Uterus (tissue), 4 donors: ENCODE measurements around the gene NOL3. TPM values are rescaled to one million over a fixed set of nuclear protein-coding genes. Genes with fewer than 3 reads are reported as not detected.
A peak's percentile ranks its signal among the peaks of the same experiment; 100 is the strongest.

ENCODE experiments used
- DNase-seq, 2 donors: peaks; one replicate each; pipeline ENCODE4 v3.0.0-alpha.2; 2019 to 2020
- H3K27ac ChIP-seq, 2 donors: fragments of 200-600 bp; sonication (generic); 1 replicate in 1 of 2; 2 replicates in 1 of 2; pipeline ENCODE4 v1.5.1; 2016 to 2018
- H3K27me3 ChIP-seq, 2 donors: fragments of 200-600 bp; sonication (generic); one replicate each; pipeline ENCODE4 v1.5.1; 2018 to 2019; ENCODE audit warnings: control low read depth in 1 of 2
- H3K36me3 ChIP-seq, 2 donors: fragments of 200-600 bp; sonication (generic); one replicate each; pipeline ENCODE4 v1.5.1; 2019; ENCODE audit warnings: control low read depth in 1 of 2
- H3K4me1 ChIP-seq, 2 donors: fragments of 200-600 bp; sonication (generic); one replicate each; pipeline ENCODE4 v1.5.1; 2018 to 2019; ENCODE audit warnings: control low read depth in 1 of 2
- H3K4me3 ChIP-seq, 2 donors: fragments of 200-600 bp; sonication (generic); 1 replicate in 1 of 2; 2 replicates in 1 of 2; pipeline ENCODE4 v1.5.1; 2018 to 2019; ENCODE audit warnings: mild to moderate bottlenecking in 1 of 2
- H3K9me3 ChIP-seq, 2 donors: fragments of 200-600 bp; sonication (generic); one replicate each; pipeline ENCODE4 v1.5.1; 2019; ENCODE audit warnings: control low read depth in 1 of 2
- POLR2A ChIP-seq, 2 donors: fragments of 450-650 bp; IDR thresholded peaks; one replicate each; pipeline ENCODE4 v1.6.1; 2016; ENCODE audit warnings: antibody characterized with exemption in 2 of 2, mild to moderate bottlenecking in 1 of 2, moderate library complexity in 1 of 2
- intact Hi-C: fragments of 100-400 bp; cut with DNase I; formaldehyde crosslinking; loops from one replicate; pipeline ENCODE4 v1.15.1; 2023; ENCODE audit warnings: low total_unique reads
- total RNA-seq, 4 donors: library from RNA; depleted of rRNA in 3 of 4; stranded (reverse); fragments of >200 nt in 3 of 4; gene quantifications; one replicate each; pipeline versions ENCODE4 v1.1.0 to v1.2.4, GENCODE V29; 2014 to 2023
- TF ChIP-seq, protein P1 (sequence below), 4 experiments: fragments of 200-600 bp in 2 of 4; fragments of 450-650 bp in 2 of 4; sonication (generic) in 2 of 4; IDR thresholded peaks; one replicate each; pipeline ENCODE4 v1.5.1; 2016 to 2019; ENCODE audit warnings: antibody characterized with exemption in 4 of 4, mild to moderate bottlenecking in 2 of 4, moderate library complexity in 1 of 4
- donor health status: DM: yes; HTN: yes; CAD: no.

The NOL3 gene
- total RNA-seq, 4 donors from 2014 or later: 3.3 to 29.7 (median 17.0) TPM

DNA sequence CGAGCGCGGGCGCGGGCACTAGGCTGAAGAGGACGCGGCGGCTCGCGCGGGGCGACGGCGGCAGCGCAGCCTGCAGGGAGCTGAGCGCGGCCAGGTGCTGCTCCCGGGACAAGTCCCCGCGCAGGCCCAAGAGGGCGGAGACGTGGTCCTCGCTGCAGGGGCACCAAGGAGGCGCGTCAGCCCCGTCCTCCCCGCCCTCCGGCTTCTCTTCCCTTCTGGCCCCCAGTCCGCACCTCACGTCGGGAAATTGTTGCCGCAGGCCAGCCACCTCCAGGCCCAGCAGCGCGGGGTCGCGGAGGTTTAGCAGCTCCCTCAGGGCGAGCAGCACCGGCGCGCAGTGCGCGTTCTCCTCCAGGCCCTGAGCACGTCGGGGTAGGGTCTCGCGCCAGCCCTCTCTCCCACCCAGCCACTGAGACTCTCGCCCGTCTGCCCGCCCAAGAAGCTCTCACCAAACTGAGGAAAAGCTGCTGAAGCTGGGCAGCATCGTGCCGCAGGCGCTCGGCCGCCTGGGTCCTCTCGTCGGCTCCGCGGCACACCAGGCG is 14.2 kb downstream of the NOL3 start:
- Histone ChIP-seq H3K27me3 (no peaks in the 10 kb centered on the region), H3K27ac (peak overlapping the region; percentile 97 to 98), H3K4me1 (peaks cover 0 to 9% of the 10 kb centered on the region in 2 donors), H3K4me3 (peak overlapping the region; percentile 80 to 84), H3K9me3 (no peaks in the 10 kb centered on the region), H3K36me3 (no peaks in the 10 kb centered on the region)
- intact Hi-C loops: no loop called here
- no peak for DNase-seq
- TF ChIP-seq POLR2A (IDR thresholded peaks at IDR 0.05): no peak
- TF ChIP-seq, protein P1, sequence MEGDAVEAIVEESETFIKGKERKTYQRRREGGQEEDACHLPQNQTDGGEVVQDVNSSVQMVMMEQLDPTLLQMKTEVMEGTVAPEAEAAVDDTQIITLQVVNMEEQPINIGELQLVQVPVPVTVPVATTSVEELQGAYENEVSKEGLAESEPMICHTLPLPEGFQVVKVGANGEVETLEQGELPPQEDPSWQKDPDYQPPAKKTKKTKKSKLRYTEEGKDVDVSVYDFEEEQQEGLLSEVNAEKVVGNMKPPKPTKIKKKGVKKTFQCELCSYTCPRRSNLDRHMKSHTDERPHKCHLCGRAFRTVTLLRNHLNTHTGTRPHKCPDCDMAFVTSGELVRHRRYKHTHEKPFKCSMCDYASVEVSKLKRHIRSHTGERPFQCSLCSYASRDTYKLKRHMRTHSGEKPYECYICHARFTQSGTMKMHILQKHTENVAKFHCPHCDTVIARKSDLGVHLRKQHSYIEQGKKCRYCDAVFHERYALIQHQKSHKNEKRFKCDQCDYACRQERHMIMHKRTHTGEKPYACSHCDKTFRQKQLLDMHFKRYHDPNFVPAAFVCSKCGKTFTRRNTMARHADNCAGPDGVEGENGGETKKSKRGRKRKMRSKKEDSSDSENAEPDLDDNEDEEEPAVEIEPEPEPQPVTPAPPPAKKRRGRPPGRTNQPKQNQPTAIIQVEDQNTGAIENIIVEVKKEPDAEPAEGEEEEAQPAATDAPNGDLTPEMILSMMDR (IDR thresholded peaks at IDR 0.05): no peak

- DNase-seq: peak; percentile 92 to 93
- Histone ChIP-seq H3K4me1 (peaks cover 0 to 9% of the 10 kb centered on the region in 2 donors), H3K27ac (no peak overlapping the region), H3K27me3 (no peaks in the 10 kb centered on the region), H3K36me3 (no peaks in the 10 kb centered on the region), H3K9me3 (no peaks in the 10 kb centered on the region), H3K4me3 (peak overlapping the region in 1 of 2 donors; percentile 84)
- no peak for TF ChIP-seq POLR2A (IDR thresholded peaks at IDR 0.05)
- TF ChIP-seq, protein P1 (IDR thresholded peaks at IDR 0.05): peak; percentile 83 to 94 (median 88)
- intact Hi-C loops: no loop called here
Observed at GRCh38 chr16:67184995-67185650, 14.8 kb downstream of the NOL3 start.

DNA sequence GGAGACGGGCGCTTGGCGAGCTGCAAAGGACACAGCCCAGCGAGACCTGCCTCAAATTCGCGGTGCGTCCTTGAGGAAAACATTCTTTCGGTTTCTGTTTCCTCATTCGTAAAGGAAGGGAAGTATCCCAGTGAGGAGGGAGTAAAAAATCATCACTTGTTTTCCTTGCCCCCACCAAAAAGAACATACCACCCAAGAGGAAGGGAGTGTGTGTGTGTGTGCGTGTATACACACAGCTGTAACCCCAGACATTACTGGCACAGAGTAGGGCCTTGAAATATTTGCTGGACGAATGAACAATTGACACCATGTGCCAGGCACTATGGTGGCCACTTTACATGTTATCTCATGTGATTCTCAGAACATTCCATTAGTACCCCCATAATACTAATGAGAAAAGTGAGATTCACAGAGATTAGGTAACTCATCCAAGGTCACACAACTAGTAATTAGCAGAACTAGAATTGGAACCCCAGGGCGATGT is 15.4 kb downstream of the NOL3 start:
- Histone ChIP-seq H3K27ac (no peak overlapping the region), H3K9me3 (no peaks in the 10 kb centered on the region), H3K27me3 (no peaks in the 10 kb centered on the region), H3K4me1 (peaks cover 0 to 9% of the 10 kb centered on the region in 2 donors), H3K36me3 (no peaks in the 10 kb centered on the region), H3K4me3 (peak overlapping the region in 1 of 2 donors; percentile 84)
- intact Hi-C loops: no loop called here
- no peak for DNase-seq
- no peak for TF ChIP-seq POLR2A (IDR thresholded peaks at IDR 0.05)
- TF ChIP-seq, protein P1 (IDR thresholded peaks at IDR 0.05): no peak

DNA sequence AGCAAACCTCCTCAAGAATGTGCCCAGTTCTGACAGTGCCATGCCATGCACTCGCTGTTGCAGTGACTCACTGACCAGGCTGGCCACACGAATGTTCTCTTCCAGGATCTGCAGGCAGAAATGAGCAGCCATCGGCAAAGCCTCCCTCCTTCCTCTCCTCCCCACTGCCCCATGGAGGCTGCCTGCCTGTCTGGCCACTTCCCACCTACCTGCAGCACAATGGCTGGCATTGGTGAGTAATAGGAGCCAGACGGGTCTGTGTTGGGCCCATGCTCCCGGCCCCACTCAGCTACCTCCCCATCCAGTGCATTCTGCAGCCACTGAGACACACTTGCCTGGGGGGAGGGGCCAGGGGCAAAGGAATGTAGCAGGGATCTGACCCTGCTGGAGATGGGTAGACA is 16.2 kb downstream of the NOL3 start:
- no peak overlapping the region for H3K4me3 ChIP-seq
- no peaks in the 10 kb centered on the region for H3K27me3 ChIP-seq
- intact Hi-C loops: no loop called here
- no peaks in the 10 kb centered on the region for H3K9me3 ChIP-seq
- H3K4me1 ChIP-seq: peaks cover 0 to 9% of the 10 kb centered on the region in 2 donors
- no peaks in the 10 kb centered on the region for H3K36me3 ChIP-seq
- DNase-seq: no peak
- no peak overlapping the region for H3K27ac ChIP-seq
- TF ChIP-seq POLR2A (IDR thresholded peaks at IDR 0.05): no peak
- TF ChIP-seq, protein P1 (IDR thresholded peaks at IDR 0.05): no peak

DNA sequence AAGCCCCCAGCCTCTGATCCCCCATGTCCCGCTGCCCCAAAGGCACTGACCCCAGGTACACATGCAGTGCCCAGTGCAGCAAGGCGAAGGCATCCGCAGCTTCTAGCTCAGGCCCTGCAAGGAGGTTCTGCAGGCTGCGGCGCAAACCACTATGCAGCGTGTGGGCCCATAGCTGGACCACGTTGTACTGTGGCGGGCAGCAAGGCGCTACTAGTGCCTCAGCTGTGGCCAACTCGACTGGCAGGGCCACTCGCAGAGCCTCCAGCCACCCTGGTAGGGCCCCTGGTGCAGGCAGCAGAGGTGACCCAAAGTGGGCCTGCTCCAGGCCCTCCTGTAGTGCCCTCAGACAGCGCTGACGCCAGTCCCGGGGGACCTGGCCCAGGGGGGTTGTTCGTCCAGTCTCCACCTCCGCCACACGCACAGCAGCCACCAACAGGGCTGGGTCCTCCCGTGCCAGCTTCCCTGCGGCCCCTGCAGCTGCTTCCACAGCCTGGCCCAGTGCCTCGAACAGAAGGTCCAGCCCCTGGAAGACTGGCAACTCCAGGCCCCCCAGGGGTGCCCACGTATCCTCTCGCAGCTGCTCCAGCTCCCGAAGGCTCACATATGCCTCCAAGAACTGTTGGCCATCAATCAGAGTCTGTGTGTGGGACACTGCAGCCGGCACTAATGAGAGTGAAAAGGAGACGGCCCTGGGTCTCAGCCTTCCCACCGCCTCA is 17.0 kb downstream of the NOL3 start:
- Histone ChIP-seq H3K4me1 (peaks cover 0 to 9% of the 10 kb centered on the region in 2 donors), H3K27me3 (no peaks in the 10 kb centered on the region), H3K36me3 (no peaks in the 10 kb centered on the region), H3K4me3 (no peak overlapping the region), H3K9me3 (no peaks in the 10 kb centered on the region), H3K27ac (no peak overlapping the region)
- DNase-seq: no peak
- intact Hi-C loops: no loop called here
- TF ChIP-seq POLR2A (IDR thresholded peaks at IDR 0.05): no peak
- TF ChIP-seq, protein P1 (IDR thresholded peaks at IDR 0.05): no peak
